Measurements from ENCODE around the gene SYNE2.

GRCh38 chr14:63899953-63900352 is 47.1 kb downstream of the SYNE2 start:
- TF ChIP-seq EZH2 (IDR thresholded peaks at IDR 0.05; ENCODE audit: borderline replicate concordance, insufficient read depth, low read length, poor library complexity, severe bottlenecking) = no peak
- no peak for TF ChIP-seq CTCF (IDR thresholded peaks at IDR 0.05; ENCODE audit: poor library complexity, severe bottlenecking)
- TF ChIP-seq EP300 (conservative IDR thresholded peaks at IDR 0.05; ENCODE audit: poor library complexity, severe bottlenecking) = no peak

All from neural cell (in vitro differentiated cells).